ENCODE measurements around the gene ARSG.

DNA sequence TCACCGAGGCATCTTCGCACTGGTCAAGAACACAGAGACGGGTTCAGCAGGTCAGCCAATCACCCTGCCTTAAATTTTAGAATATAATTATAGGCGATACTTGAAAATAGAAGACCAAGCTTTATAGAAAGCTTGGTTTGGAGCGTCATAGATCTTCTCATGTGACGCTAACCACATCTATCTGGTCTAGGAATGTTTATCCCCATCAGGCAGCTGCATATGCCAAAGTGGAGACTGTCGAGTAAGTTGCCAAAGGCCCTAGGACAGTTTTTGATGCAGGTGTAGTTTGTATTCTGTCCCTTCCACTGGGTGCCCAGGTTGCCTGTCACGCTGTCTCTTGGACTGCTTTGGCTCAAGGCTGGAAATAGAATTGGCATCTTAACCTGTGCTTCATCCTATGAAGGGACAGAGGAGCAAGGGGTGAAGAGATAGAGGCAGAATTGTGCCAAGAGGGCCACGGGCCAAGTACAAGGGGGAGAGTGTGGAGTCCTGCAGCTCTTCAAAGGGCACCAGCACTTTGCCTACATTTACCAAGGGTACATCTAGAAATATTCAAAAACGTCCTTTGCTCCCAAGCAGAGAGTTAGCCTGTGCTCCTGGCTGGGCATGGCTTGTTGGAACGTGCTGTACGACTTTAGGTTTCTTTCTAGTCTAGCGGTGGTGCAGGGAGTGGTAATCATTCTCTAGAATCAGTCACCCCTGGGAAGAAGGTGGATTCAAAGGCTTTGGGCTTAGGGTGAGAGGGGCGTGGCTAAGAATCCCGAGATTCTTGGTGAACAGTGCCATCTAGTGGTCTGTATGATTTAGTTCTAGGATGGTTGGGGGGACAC lies 171.3 kb downstream of the ARSG start:
- TF ChIP-seq POLR2A (IDR thresholded peaks at IDR 0.05; ENCODE audit: low read depth, low read length) (no peak), POLR2AphosphoS5 (IDR thresholded peaks at IDR 0.05; ENCODE audit: low read depth, low read length) (no peak)
